Mammary epithelial cell (primary cell): ENCODE results near the gene GLT6D1.

Experiments used
- EZH2 ChIP-seq: IDR thresholded peaks from 2 replicates; pipeline ENCODE4 v1.6.1; 2012; ENCODE audit warnings: low read length, inconsistent platforms, borderline replicate concordance
- TF ChIP-seq, protein P1 (sequence below), 2 donors: IDR thresholded peaks in 1 of 2; conservative IDR thresholded peaks in 1 of 2; 2 replicates each; pipeline ENCODE4 v1.5.1; 2011 to 2012; ENCODE audit warnings: inconsistent platforms in 2 of 2, low read length in 2 of 2, mild to moderate bottlenecking in 2 of 2, control low read depth in 1 of 2, low read depth in 1 of 2; ENCODE audit not compliant: insufficient read depth in 1 of 2; ENCODE audit errors: extremely low read depth in 1 of 2

DNA sequence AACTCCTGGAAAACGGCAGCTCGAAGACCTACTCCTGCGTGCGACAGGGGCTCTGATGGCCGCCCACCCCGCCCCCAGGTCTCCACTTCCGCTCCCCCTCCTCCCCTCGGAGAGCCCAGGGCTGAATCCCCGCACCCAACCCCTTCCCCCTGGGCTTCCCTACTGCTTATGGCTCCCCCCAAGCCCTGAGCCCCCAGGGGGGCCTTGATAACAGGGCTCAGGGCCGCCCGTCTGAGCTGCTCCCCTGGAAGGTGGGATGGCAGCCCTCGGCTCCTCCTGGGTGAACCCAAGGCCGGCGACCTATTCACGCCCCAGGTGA lies 30.4 kb downstream of the GLT6D1 start:
- TF ChIP-seq, protein P1, sequence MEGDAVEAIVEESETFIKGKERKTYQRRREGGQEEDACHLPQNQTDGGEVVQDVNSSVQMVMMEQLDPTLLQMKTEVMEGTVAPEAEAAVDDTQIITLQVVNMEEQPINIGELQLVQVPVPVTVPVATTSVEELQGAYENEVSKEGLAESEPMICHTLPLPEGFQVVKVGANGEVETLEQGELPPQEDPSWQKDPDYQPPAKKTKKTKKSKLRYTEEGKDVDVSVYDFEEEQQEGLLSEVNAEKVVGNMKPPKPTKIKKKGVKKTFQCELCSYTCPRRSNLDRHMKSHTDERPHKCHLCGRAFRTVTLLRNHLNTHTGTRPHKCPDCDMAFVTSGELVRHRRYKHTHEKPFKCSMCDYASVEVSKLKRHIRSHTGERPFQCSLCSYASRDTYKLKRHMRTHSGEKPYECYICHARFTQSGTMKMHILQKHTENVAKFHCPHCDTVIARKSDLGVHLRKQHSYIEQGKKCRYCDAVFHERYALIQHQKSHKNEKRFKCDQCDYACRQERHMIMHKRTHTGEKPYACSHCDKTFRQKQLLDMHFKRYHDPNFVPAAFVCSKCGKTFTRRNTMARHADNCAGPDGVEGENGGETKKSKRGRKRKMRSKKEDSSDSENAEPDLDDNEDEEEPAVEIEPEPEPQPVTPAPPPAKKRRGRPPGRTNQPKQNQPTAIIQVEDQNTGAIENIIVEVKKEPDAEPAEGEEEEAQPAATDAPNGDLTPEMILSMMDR (conservative IDR thresholded peaks at IDR 0.05 in 1 of 2, IDR thresholded peaks at IDR 0.05 in 1 of 2; ENCODE audit: extremely low read depth in 1 of 2, insufficient read depth in 1 of 2, low read depth in 1 of 2, low read length in 2 of 2), result no peak
- no peak for TF ChIP-seq EZH2
